ENCODE measurements around the gene TCF12. TPM values are rescaled to one million over a fixed set of nuclear protein-coding genes. Genes with fewer than 3 reads are reported as not detected.

Gene TCF12
- total RNA-seq, 1 donor from 2014 or later, result 112 TPM

GRCh38 chr15:57255751-57256341 is 337.4 kb downstream of the TCF12 start:
- Histone ChIP-seq H3K4me3 (ENCODE audit: insufficient read depth, low read depth, low read length) (no peak overlapping the region), H3K27me3 (ENCODE audit: insufficient read depth, low read length) (no peaks in the 10 kb centered on the region), H3K36me3 (ENCODE audit: insufficient read depth, low read length) (peaks cover 14% of the 10 kb centered on the region), H3K27ac (ENCODE audit: low read depth, low read length) (no peak overlapping the region), H3K4me2 (ENCODE audit: low read length) (no peak overlapping the region), H3K79me2 (ENCODE audit: insufficient read depth, low read length) (no peaks in the 10 kb centered on the region), H3K9ac (ENCODE audit: low read length) (no peak overlapping the region), H3K9me3 (ENCODE audit: insufficient read depth, low read depth, low read length) (peaks cover 2% of the 10 kb centered on the region), H4K20me1 (ENCODE audit: insufficient read depth, low read length) (peaks cover 6% of the 10 kb centered on the region), H2AFZ (ENCODE audit: low read depth, low read length) (no peak overlapping the region), H3K4me1 (ENCODE audit: insufficient read depth, low read length) (peaks cover 13% of the 10 kb centered on the region)
- Mint-ChIP-seq H3K4me1 (ENCODE audit: low read depth, unreplicated experiment) (peaks cover 9% of the 10 kb centered on the region), H3K27me3 (ENCODE audit: low read depth, unreplicated experiment) (no peaks in the 10 kb centered on the region), H3K4me3 (ENCODE audit: unreplicated experiment) (no peak overlapping the region), H3K36me3 (ENCODE audit: low read depth, unreplicated experiment) (peaks cover 2% of the 10 kb centered on the region), H3K9me3 (ENCODE audit: unreplicated experiment) (no peaks in the 10 kb centered on the region), H3K27ac (ENCODE audit: unreplicated experiment) (no peak overlapping the region)
- TF ChIP-seq EZH2 (IDR thresholded peaks at IDR 0.05; ENCODE audit: insufficient read depth, low read length) (no peak), CTCF (IDR thresholded peaks at IDR 0.05; ENCODE audit: insufficient read depth, low read depth, low read length) (no peak)
- no peak for DNase-seq (ENCODE audit: low read depth)
- FAIRE-seq, result no peak

- Mint-ChIP-seq H3K9me3 (ENCODE audit: unreplicated experiment) (no peaks in the 10 kb centered on the region), H3K27ac (ENCODE audit: unreplicated experiment) (no peak overlapping the region), H3K4me3 (ENCODE audit: unreplicated experiment) (no peak overlapping the region), H3K36me3 (ENCODE audit: low read depth, unreplicated experiment) (peaks cover 2% of the 10 kb centered on the region), H3K4me1 (ENCODE audit: low read depth, unreplicated experiment) (peaks cover 10% of the 10 kb centered on the region), H3K27me3 (ENCODE audit: low read depth, unreplicated experiment) (no peaks in the 10 kb centered on the region)
- Histone ChIP-seq H4K20me1 (ENCODE audit: insufficient read depth, low read length) (peaks cover 6% of the 10 kb centered on the region), H3K4me3 (ENCODE audit: insufficient read depth, low read depth, low read length) (no peak overlapping the region), H3K4me2 (ENCODE audit: low read length) (no peak overlapping the region), H3K79me2 (ENCODE audit: insufficient read depth, low read length) (no peaks in the 10 kb centered on the region), H2AFZ (ENCODE audit: low read depth, low read length) (no peak overlapping the region), H3K27ac (ENCODE audit: low read depth, low read length) (no peak overlapping the region), H3K27me3 (ENCODE audit: insufficient read depth, low read length) (no peaks in the 10 kb centered on the region), H3K9me3 (ENCODE audit: insufficient read depth, low read depth, low read length) (no peaks in the 10 kb centered on the region), H3K36me3 (ENCODE audit: insufficient read depth, low read length) (peaks cover 14% of the 10 kb centered on the region), H3K9ac (ENCODE audit: low read length) (no peak overlapping the region), H3K4me1 (ENCODE audit: insufficient read depth, low read length) (peaks cover 13% of the 10 kb centered on the region)
- DNase-seq (ENCODE audit: low read depth), result no peak
- no peak for FAIRE-seq
- no peak for TF ChIP-seq EZH2 (IDR thresholded peaks at IDR 0.05; ENCODE audit: insufficient read depth, low read length)
- TF ChIP-seq CTCF (IDR thresholded peaks at IDR 0.05; ENCODE audit: insufficient read depth, low read depth, low read length), result no peak
These were observed 338.5 kb downstream of the TCF12 start for GRCh38 chr15:57256939-57257338.

GRCh38 chr15:57259568-57260040 is 341.2 kb downstream of the TCF12 start:
- Mint-ChIP-seq H3K4me1 (ENCODE audit: low read depth, unreplicated experiment) (peaks cover 10% of the 10 kb centered on the region), H3K9me3 (ENCODE audit: unreplicated experiment) (peaks cover 1% of the 10 kb centered on the region), H3K27me3 (ENCODE audit: low read depth, unreplicated experiment) (no peaks in the 10 kb centered on the region), H3K4me3 (ENCODE audit: unreplicated experiment) (no peak overlapping the region), H3K27ac (ENCODE audit: unreplicated experiment) (no peak overlapping the region), H3K36me3 (ENCODE audit: low read depth, unreplicated experiment) (peaks cover 3% of the 10 kb centered on the region)
- peaks cover 8% of the 10 kb centered on the region for H3K4me1 ChIP-seq (ENCODE audit: insufficient read depth, low read length)
- TF ChIP-seq CTCF (IDR thresholded peaks at IDR 0.05; ENCODE audit: insufficient read depth, low read depth, low read length), result no peak
- TF ChIP-seq EZH2 (IDR thresholded peaks at IDR 0.05; ENCODE audit: insufficient read depth, low read length), result no peak
- no peak overlapping the region for H3K27ac ChIP-seq (ENCODE audit: low read depth, low read length)
- no peaks in the 10 kb centered on the region for H3K79me2 ChIP-seq (ENCODE audit: insufficient read depth, low read length)
- peaks cover 6% of the 10 kb centered on the region for H4K20me1 ChIP-seq (ENCODE audit: insufficient read depth, low read length)
- no peaks in the 10 kb centered on the region for H3K27me3 ChIP-seq (ENCODE audit: insufficient read depth, low read length)
- H3K9ac ChIP-seq (ENCODE audit: low read length), result no peak overlapping the region
- DNase-seq (ENCODE audit: low read depth) (no peak), FAIRE-seq (no peak)
- peak overlapping the region; percentile 27 for H3K4me2 ChIP-seq (ENCODE audit: low read length)
- H3K36me3 ChIP-seq (ENCODE audit: insufficient read depth, low read length), result peaks cover 20% of the 10 kb centered on the region
- no peaks in the 10 kb centered on the region for H3K9me3 ChIP-seq (ENCODE audit: insufficient read depth, low read depth, low read length)
- H2AFZ ChIP-seq (ENCODE audit: low read depth, low read length), result no peak overlapping the region
- no peak overlapping the region for H3K4me3 ChIP-seq (ENCODE audit: insufficient read depth, low read depth, low read length)
